SK-N-SH (cell line): Measurements from ENCODE around the gene DEXI.

ENCODE experiments used
- CHD2 ChIP-seq: fragments of 150-350 bp; IDR thresholded peaks from 2 replicates; pipeline ENCODE4 v1.6.1; 2018; ENCODE audit warnings: low read length; ENCODE audit not compliant: partially characterized antibody
- CTCF ChIP-seq: fragments of 200-600 bp; sonication (generic); IDR thresholded peaks from 2 replicates; pipeline ENCODE4 v1.6.1; 2017; ENCODE audit warnings: antibody characterized with exemption, mild to moderate bottlenecking, moderate library complexity
- ELF1 ChIP-seq: IDR thresholded peaks from 2 replicates; pipeline ENCODE4 v1.4.0; 2012
- GABPA ChIP-seq: IDR thresholded peaks from 2 replicates; pipeline ENCODE4 v1.4.0; 2012; ENCODE audit warnings: low read depth, mild to moderate bottlenecking
- JUND ChIP-seq: IDR thresholded peaks from 2 replicates; pipeline ENCODE4 v1.4.0; 2012
- RCOR1 ChIP-seq: fragments of 150-350 bp; IDR thresholded peaks from 2 replicates; pipeline ENCODE4 v1.6.1; 2017; ENCODE audit warnings: antibody characterized with exemption, low read length
- REST ChIP-seq: IDR thresholded peaks from 2 replicates; pipeline ENCODE4 v1.6.1; 2012; ENCODE audit warnings: mild to moderate bottlenecking, low read depth, low read length, moderate library complexity
- RFX5 ChIP-seq: IDR thresholded peaks from 2 replicates; pipeline ENCODE4 v1.6.1; 2012; ENCODE audit warnings: mild to moderate bottlenecking, improper control_type of control experiment, low read length
- RXRA ChIP-seq: IDR thresholded peaks from 2 replicates; pipeline ENCODE4 v1.4.0; 2012; ENCODE audit warnings: low read depth, mild to moderate bottlenecking, borderline replicate concordance
- SMC3 ChIP-seq: IDR thresholded peaks from 2 replicates; pipeline ENCODE4 v1.6.1; 2012; ENCODE audit warnings: low read depth, low read length, improper control_type of control experiment
- TEAD4 ChIP-seq: IDR thresholded peaks from 2 replicates; pipeline ENCODE4 v1.4.0; 2012; ENCODE audit warnings: mild to moderate bottlenecking, borderline replicate concordance; ENCODE audit not compliant: insufficient read depth
- TF ChIP-seq, protein P1 (sequence below): IDR thresholded peaks from 2 replicates; pipeline ENCODE4 v1.4.0; 2012; ENCODE audit warnings: low read depth

GRCh38 chr16:10949424-10949970 is 7.2 kb upstream of the DEXI start:
- TF ChIP-seq, protein P1, sequence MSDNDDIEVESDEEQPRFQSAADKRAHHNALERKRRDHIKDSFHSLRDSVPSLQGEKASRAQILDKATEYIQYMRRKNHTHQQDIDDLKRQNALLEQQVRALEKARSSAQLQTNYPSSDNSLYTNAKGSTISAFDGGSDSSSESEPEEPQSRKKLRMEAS, result no peak
- TF ChIP-seq GABPA (no peak), CTCF (no peak), RCOR1 (no peak), SMC3 (no peak), RFX5 (no peak), ELF1 (no peak), JUND (no peak), REST (no peak), TEAD4 (no peak), CHD2 (no peak), RXRA (no peak)
